Superior temporal gyrus (tissue), 1 donor: ENCODE results near the gene EFHD2.
"Not testable (repeated sequence)": the region's sequence is repeated elsewhere in the genome, so short reads cannot be mapped to it uniquely, and the experiment has no call there.

ENCODE experiments used
- DNase-seq: peaks from one replicate; pipeline ENCODE4 v3.0.0-alpha.2; 2016; ENCODE audit errors: extremely low spot score

The EFHD2 gene

DNA sequence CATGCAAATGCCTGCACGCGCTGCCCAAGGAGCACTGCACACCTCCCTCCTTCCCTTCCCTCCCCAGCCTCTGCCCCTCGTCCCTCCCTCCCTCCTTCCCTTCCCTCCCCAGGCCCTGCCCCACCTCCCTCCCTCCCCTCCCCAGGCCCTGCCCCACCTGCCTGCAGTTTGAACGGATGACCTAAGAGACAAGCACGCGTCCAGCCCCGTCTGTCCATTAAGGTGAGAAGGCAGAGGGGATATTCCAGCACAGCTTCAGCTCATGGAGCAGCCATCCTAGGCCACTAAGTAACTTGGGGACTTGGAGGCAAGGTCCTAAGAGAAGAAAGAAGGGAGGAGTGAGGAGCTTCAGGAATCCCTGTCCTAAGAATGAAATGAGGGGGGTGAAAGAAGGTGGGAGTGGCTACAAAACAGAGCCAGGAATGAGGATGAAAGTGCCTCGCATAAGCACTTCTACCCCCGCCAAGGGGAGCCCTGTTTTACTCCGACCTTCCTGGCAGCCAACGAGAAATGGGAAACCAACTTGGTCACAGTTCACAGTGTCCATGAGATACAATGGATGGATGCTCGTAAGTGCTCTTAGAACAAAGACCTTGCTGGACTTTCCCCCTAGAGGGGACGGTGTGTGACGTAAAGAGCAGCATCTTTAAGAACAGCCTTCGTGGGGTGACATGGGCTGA, 21.3 kb upstream of the EFHD2 start:
- DNase-seq: no peak

DNA sequence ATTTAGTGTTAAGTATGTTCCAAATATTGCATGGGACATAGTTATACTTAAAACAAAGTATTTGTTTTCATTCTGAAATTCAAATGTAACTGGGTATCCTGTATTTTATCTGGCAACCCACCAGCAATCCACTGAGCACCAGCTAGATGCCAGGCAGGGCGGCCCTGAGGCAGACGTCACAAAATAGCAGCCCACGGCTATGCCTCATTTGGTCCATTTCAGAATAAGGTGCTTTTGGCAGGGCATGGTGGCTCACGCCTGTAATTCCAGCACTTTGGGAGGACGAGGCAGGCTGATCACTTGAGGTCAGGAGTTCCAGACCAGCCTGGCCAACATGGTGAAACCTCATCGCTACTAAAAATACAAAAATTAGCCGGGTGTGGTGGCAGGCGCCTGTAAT, 19.9 kb upstream of the EFHD2 start:
- DNase-seq: not testable (repeated sequence)

DNA sequence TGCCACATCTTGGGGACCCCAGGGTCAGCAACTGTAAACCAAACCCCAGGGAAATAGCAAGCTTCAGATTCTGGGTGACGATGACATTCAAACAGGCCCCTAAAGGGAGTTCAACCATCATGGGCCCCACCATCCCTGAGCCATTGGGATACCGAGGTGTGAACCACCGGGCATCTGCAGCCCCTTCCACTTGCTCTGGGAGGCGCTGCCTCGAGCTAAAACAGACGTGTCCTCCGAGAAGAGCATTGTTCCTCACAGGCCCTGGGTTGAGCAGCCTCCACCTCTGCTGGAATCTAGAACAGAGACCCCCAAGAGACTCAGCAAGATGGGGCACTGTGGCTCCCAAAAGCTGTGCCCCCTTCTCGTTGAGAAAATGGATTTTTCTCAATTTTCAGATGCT, 19.0 kb upstream of the EFHD2 start:
- no peak for DNase-seq

- DNase-seq: no peak
Observed at GRCh38 chr1:15391366-15391765, 18.3 kb upstream of the EFHD2 start.

DNA sequence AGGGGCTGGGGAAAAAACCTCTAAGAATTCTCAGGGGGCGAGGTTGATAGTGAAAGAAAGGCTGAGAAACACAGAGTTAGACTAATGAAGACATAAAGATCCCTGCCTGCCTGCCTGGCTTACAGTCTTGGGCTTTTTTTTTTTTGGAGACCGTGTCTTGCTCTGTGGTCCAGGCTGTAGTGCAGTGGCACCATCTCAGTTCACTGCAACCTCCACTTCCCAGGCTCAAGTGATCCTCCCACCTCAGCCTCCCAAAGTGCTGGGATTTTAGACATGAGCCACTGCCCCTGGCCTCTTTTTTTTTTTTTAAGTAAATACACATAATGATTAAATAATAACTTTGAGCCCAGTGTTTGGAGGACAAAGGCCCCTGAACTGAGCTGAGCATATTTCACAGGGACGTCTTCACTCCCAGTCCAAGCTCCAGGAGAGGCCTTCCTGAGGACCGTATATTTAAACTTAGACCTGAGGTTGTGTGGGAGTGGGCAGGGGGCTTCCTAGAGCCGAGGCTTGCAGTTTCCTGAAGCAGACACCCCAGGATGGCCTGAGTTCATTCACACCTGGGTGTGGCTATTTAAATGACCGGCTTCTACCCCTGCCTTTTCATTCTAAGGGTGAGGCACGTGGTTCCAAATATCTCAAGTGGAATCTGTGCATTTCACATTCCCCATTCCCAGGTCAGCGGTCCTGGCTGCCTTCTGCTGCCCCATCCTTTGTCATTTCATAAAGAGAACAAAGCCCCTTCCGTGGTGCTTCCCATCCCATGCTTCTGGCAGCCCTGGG, 16.0 kb upstream of the EFHD2 start:
- no peak for DNase-seq

GRCh38 chr1:15394258-15394690, 15.4 kb upstream of the EFHD2 start:
- no peak for DNase-seq

- DNase-seq: no peak
Observed at GRCh38 chr1:15397236-15397635, 12.5 kb upstream of the EFHD2 start.

- no peak for DNase-seq
Observed at GRCh38 chr1:15399710-15400109, 10.0 kb upstream of the EFHD2 start.

GRCh38 chr1:15400627-15401026, 9.1 kb upstream of the EFHD2 start:
- no peak for DNase-seq

DNA sequence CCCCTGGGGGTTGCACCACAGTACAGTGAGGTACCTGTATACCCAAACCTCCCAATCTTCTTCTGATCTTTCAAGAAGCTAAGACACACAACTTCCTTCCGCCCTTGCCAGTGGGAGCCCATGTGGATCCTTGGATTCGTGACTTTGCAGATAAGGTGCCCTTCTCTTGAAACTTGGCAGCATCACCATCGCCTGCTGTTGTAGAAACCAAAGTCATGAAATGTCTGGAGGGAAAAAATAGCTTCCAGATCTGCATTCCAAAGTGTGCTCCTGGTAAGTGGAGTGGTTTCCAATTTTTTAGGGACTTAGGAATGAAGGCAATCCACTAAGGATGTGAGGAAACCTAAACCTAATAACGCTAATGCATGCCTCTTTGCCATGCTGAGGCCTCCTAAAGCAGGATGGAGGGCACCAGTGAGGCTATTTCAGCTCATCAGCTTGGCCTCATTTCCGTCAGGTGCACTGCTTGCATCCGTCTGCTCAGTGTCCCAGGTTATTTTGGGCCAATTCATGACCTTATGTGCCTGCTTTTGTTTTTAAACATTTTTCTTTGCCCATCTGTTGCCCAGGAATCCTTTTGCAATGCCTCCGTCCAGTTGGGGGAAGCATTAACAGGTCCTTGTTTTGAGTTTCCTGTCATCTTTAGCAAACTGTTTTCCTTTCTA, 8.2 kb upstream of the EFHD2 start:
- peak; percentile 56 for DNase-seq

- no peak for DNase-seq
Observed at GRCh38 chr1:15402809-15403450, 6.8 kb upstream of the EFHD2 start.

DNA sequence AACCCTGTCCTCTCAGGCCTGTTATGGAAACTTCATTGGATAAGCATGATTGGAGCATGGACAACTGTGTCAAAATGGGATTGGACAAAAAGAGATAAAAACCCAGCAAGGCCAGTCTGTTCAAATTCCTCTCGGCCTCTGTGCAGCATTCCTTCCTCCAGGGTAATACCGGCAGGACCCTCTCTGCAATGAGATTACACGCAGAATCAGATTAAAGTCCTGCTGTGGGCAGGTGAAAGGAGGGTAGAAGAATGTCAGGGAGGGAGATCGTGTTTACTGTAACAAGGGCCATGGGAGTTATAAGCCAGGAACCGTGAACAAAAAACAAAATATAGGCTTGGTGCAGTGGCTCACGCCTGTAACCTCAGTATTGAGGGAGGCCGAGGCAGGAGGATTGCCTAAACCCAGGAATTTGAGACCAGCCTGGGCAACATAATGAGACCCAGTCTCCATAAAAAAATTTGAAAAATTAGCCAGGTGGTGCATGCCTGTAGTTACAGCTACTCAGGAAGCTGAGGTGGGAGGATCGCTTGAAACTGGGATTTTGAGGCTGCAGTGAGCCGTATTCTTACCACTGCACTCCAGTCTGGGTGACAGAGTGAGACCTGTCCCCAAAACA, 5.6 kb upstream of the EFHD2 start:
- DNase-seq: no peak

DNA sequence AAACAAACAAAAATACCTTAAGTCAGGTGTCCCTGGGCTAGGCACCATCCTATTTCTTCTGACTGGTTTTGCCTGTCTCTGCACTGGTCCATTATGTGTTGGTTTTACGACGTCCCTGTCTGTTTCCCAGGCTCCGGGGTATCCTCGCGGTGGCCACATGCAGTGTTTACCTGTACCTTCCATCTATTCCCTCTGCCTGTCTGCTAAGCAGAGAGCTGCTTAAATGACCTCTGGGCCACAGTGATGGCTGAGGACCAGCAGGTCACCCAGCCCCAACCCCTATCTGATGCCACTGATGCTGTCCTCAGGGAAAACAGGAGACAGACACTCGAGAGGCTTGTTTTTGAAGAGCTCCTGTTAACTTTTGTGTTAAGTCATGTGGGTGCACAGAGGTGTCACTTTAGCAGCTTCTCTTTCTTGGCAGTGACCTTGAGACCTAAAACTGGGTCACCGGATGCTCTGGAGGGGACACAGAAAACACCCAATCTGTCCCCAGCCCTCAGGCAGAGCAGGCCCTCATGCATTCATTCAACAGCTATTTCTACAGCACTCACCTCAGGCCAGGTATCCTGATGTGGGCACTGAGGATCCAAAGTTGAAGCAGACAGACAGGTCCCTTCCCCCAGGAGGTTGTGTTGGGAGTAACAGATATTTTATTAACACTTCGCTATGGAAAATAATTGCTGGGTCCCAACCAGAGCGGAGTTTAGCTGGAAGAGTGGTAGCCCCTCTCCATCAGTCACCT, 4.4 kb upstream of the EFHD2 start:
- no peak for DNase-seq

- DNase-seq: peak; percentile 52
Observed at GRCh38 chr1:15406614-15407559, 2.8 kb upstream of the EFHD2 start.

DNA sequence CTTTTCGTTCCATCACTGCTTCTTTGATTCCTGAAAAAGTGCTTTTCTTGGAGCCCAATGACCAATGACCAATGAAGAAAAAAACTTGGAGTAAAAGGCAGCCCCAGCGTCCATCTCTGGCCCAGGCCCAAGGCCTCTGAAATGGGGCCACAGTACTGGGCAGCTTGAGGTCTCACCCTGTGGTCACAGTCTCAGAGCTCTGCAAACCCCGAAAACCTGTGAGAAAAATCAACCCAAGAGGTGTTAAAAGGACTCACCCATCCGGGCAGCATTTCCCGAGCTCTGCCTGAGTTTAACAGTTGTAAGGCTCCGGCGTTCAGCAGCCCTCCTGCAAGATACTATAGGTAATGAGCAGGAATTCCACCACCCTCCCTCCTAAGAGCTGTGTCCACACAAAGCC, 2.1 kb upstream of the EFHD2 start:
- DNase-seq: no peak

DNA sequence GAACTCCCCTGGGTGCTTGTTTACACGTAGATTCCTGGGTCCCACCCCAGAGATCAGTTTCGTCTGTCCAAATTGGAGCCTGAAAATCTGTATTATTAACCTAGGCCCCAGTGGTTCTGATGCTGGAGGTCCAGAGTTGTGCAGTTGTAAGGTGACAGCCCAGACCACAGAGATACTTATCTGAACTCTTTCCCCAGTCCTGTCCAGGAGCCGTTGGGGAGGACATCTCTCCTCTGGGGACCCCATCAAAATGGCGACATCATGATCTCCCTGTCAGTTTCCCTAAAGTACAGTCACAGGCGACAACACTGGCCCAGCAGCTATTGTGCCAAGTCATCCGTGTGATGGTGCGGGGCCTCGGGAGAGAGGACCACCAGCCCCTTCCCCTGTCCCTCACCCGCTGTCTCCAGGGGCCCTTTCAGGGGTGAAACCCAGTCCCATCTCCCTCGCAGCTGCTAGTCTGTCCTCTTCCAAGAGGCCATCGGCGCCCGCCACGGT, 749 bp upstream of the EFHD2 start:
- no peak for DNase-seq

DNA sequence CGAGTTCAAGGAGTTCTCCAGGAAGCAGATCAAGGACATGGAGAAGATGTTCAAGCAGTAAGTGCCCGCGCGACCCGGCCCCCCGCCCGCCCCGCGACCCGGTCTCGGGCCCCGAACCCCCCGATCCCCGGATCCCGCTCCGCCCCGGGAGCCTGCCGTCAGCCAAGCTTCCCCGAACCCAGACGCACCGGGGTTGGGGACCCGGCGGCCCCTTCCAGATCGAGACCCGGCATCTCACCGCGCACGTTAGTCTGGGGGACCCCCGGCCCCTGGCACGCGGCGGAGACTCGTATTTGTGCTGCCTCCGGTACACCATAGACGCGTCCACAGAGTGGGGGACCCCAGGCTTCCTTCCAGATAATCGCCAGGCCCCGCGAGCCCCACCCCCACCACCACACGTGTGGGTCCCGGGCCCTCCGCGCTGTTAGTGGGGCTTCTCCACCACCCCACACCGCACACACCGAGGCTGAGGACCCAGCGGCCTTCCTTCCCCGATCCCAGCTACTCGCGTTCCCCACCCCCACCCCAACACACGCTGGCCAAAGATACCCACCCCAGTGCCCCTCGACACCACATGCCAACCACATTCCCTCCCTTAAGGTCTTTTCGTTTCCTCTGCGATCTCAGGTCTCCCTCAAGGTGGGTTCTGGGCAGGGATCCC, 665 bp downstream of the EFHD2 start:
- no peak for DNase-seq

- no peak for DNase-seq
Observed at GRCh38 chr1:15410884-15411245, 1.2 kb downstream of the EFHD2 start.

DNA sequence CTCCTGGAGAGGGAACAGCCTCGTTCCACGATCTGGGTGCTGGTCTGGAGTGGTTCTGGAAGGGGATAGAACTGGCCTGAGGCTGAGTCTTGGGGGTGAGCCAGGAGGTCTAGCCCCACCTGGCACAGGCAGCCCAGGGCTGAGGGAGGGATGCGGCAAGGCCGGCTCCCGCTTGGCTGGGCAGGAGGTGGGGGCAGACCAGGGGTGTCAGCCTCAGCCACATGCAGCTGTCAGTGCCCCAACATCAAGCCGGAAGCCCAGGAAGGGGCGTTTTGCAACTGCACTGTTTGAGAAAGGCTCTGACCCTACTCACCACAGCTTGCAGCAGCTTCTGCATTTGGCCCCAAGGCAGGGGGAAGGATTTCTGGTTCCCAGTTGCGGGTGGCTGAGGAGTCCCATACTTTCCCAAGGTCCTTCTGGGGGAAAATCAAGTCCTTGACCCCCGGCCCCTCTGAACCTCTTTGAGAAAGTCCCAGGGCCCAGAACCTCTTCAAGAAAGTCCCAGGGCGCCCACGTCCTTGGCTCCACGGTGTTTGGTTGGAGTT, 2.0 kb downstream of the EFHD2 start:
- DNase-seq: no peak
